PFSK-1 (cell line): ENCODE results near the gene HSPA12B.

Experiments
- FOXP2 ChIP-seq: optimal IDR thresholded peaks from 2 replicates; pipeline ENCODE3; 2011; ENCODE audit warnings: borderline replicate concordance, control low read depth, inconsistent platforms; ENCODE audit not compliant: insufficient read depth; ENCODE audit errors: extremely low read length, extremely low read depth
- POLR2AphosphoS5 ChIP-seq: IDR thresholded peaks from 2 replicates; pipeline ENCODE4 v1.6.1; 2012; ENCODE audit warnings: low read depth, mild to moderate bottlenecking, control low read depth, low read length, moderate library complexity
- REST ChIP-seq, 2 experiments: IDR thresholded peaks; 2 replicates each; pipeline versions ENCODE4 v1.6.1 to v1.8.0; 2011 to 2012; ENCODE audit warnings: low read depth in 2 of 2, low read length in 2 of 2, control low read depth in 1 of 2, inconsistent platforms in 1 of 2, mild to moderate bottlenecking in 1 of 2, moderate library complexity in 1 of 2; ENCODE audit not compliant: insufficient read depth in 1 of 2
- TAF1 ChIP-seq: IDR thresholded peaks from 2 replicates; pipeline ENCODE4 v1.6.1; 2012; ENCODE audit warnings: low read length, control low read depth, borderline replicate concordance; ENCODE audit not compliant: insufficient read depth

GRCh38 chr20:3711484-3711941, 21.0 kb upstream of the HSPA12B start:
- TF ChIP-seq POLR2AphosphoS5, result no peak
- no peak for TF ChIP-seq TAF1
- no peak for TF ChIP-seq FOXP2
- peak in 1 of 2 experiments; percentile 80; a peak in 2 of 4 replicates for TF ChIP-seq REST (IDR thresholded peaks at IDR 0.05; ENCODE audit: insufficient read depth in 1 of 2, low read depth in 2 of 2, low read length in 2 of 2)
